Limb (tissue), 2 donors: ENCODE data around the gene SELENOT.
"Not testable (repeated sequence)": the region's sequence is repeated elsewhere in the genome, so short reads cannot be mapped to it uniquely, and the experiment has no call there.

Experiments used
- DNase-seq, 2 donors: peaks; one replicate each; pipeline ENCODE4 v3.0.0-alpha.2; 2016; ENCODE audit errors: extremely low spot score in 2 of 2

SELENOT gene

GRCh38 chr3:150603153-150603979, at the start of gene SELENOT:
SELENOT (plus strand) TSS chr3:150603321; CDS start chr3:150603363, 42 bp downstream.
- DNase-seq, result peak; percentile 97

- no peak for DNase-seq
Measured at GRCh38 chr3:150555859-150556436, 47.2 kb upstream of the SELENOT start.

- DNase-seq, result no peak
Measured at GRCh38 chr3:150556792-150557191, 46.3 kb upstream of the SELENOT start.

- no peak for DNase-seq
Measured at GRCh38 chr3:150557725-150558124, 45.4 kb upstream of the SELENOT start.

- DNase-seq, result no peak
Measured at GRCh38 chr3:150564243-150564642, 38.9 kb upstream of the SELENOT start.

GRCh38 chr3:150567328-150567727, 35.8 kb upstream of the SELENOT start:
- no peak for DNase-seq

GRCh38 chr3:150577855-150578254, 25.3 kb upstream of the SELENOT start:
- no peak for DNase-seq

- no peak for DNase-seq
Measured at GRCh38 chr3:150581174-150581573, 21.9 kb upstream of the SELENOT start.

GRCh38 chr3:150582620-150583019, 20.5 kb upstream of the SELENOT start:
- DNase-seq, result no peak

GRCh38 chr3:150583028-150583427, 20.1 kb upstream of the SELENOT start:
- no peak for DNase-seq

GRCh38 chr3:150588027-150588830, 14.9 kb upstream of the SELENOT start:
- DNase-seq, result no peak

- no peak for DNase-seq
Measured at GRCh38 chr3:150589759-150590158, 13.4 kb upstream of the SELENOT start.

GRCh38 chr3:150594150-150594549, 9.0 kb upstream of the SELENOT start:
- no peak for DNase-seq

- DNase-seq, result no peak
Measured at GRCh38 chr3:150597646-150598045, 5.5 kb upstream of the SELENOT start.

- DNase-seq, result no peak
Measured at GRCh38 chr3:150599611-150600297, 3.4 kb upstream of the SELENOT start.

GRCh38 chr3:150600647-150601530, 2.2 kb upstream of the SELENOT start:
- not testable (repeated sequence) for DNase-seq

GRCh38 chr3:150602426-150603152, 532 bp upstream of the SELENOT start:
- DNase-seq, result no peak

- DNase-seq, result peak in 1 of 2 donors; percentile 20
Measured at GRCh38 chr3:150603980-150604319, 829 bp downstream of the SELENOT start.

- no peak for DNase-seq
Measured at GRCh38 chr3:150605998-150606641, 3.0 kb downstream of the SELENOT start.
